Stimulated activated CD4-positive, alpha-beta T cell treated with anti-CD3 and anti-CD28 coated beads, Interleukin-12 subunit alpha, Interleukin-12 subunit beta, amount 100 ng/mL, for 4 hours (primary cell): ENCODE results near the gene SAMHD1.
"Not testable (repeated sequence)": the region's sequence is repeated elsewhere in the genome, so short reads cannot be mapped to it uniquely, and the experiment has no call there.

Experiments
- DNase-seq: peaks from one replicate; pipeline ENCODE4 v3.0.0-alpha.2; 2020

Gene SAMHD1

GRCh38 chr20:36850759-36851158 is 100.7 kb downstream of the SAMHD1 start:
- DNase-seq, result no peak

- DNase-seq, result no peak
Observed at GRCh38 chr20:36849333-36850065, 102.0 kb downstream of the SAMHD1 start.

GRCh38 chr20:36848677-36849076 is 102.8 kb downstream of the SAMHD1 start:
- DNase-seq, result no peak

- DNase-seq, result no peak
Observed at GRCh38 chr20:36848078-36848660, 103.3 kb downstream of the SAMHD1 start.

- DNase-seq, result no peak
Observed at GRCh38 chr20:36847710-36848040, 103.8 kb downstream of the SAMHD1 start.

GRCh38 chr20:36847009-36847709 is 104.3 kb downstream of the SAMHD1 start:
- DNase-seq, result no peak

- DNase-seq, result no peak
Observed at GRCh38 chr20:36845288-36845971, 106.1 kb downstream of the SAMHD1 start.

GRCh38 chr20:36841030-36841429 is 110.5 kb downstream of the SAMHD1 start:
- DNase-seq, result not testable (repeated sequence)
